ENCODE data around the gene AMZ1.

DNA sequence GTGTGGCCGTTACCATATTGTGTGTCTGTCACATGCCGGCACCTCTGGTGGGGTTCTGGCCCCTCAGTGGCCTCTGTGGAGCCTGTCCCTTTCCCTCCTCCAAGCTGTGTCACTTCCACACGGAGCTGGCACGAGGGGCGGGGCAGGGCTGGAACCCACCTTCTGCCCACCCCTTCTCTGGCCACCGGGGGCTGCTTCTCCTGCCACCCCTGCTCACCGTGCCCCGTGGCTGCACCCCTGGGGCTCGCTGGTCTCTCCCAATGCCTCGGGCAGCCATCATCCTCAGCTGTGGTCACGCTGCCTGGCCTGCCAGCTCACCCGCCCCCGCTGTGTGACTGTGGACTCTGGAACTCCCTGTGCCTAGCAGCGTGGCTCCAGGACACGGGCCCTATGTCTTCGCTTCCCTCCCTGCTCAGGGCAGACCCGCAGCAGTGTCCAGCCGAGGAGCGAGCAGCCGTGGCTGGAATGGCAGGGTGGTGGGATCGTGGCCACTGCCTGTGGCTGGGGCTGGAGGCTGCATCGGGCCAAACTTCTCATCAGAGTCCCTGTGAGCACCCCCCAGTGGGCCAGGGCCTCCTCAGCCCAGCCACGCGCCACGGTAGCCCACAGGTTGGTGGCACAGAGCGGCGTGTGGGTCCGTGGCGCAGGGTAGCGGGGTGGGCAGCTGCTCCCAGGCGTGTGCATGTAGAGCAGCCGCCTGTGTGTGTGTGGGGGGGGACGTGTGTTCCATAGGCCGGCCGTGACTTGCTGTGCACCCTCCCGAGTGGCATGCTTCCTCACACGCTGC is 48.1 kb upstream of the AMZ1 start:
- TF ChIP-seq, protein P1, sequence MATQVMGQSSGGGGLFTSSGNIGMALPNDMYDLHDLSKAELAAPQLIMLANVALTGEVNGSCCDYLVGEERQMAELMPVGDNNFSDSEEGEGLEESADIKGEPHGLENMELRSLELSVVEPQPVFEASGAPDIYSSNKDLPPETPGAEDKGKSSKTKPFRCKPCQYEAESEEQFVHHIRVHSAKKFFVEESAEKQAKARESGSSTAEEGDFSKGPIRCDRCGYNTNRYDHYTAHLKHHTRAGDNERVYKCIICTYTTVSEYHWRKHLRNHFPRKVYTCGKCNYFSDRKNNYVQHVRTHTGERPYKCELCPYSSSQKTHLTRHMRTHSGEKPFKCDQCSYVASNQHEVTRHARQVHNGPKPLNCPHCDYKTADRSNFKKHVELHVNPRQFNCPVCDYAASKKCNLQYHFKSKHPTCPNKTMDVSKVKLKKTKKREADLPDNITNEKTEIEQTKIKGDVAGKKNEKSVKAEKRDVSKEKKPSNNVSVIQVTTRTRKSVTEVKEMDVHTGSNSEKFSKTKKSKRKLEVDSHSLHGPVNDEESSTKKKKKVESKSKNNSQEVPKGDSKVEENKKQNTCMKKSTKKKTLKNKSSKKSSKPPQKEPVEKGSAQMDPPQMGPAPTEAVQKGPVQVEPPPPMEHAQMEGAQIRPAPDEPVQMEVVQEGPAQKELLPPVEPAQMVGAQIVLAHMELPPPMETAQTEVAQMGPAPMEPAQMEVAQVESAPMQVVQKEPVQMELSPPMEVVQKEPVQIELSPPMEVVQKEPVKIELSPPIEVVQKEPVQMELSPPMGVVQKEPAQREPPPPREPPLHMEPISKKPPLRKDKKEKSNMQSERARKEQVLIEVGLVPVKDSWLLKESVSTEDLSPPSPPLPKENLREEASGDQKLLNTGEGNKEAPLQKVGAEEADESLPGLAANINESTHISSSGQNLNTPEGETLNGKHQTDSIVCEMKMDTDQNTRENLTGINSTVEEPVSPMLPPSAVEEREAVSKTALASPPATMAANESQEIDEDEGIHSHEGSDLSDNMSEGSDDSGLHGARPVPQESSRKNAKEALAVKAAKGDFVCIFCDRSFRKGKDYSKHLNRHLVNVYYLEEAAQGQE (IDR thresholded peaks at IDR 0.05; ENCODE audit: low read depth, low read length), result no peak
- TF ChIP-seq CREB1 (IDR thresholded peaks at IDR 0.05; ENCODE audit: low read depth) (no peak), STAT1 (conservative IDR thresholded peaks at IDR 0.05) (no peak), SP1 (IDR thresholded peaks at IDR 0.05; ENCODE audit: low read depth, low read length) (no peak), TBL1XR1 (IDR thresholded peaks at IDR 0.05; ENCODE audit: low read depth, low read length) (no peak)
- TF ChIP-seq, protein P2, sequence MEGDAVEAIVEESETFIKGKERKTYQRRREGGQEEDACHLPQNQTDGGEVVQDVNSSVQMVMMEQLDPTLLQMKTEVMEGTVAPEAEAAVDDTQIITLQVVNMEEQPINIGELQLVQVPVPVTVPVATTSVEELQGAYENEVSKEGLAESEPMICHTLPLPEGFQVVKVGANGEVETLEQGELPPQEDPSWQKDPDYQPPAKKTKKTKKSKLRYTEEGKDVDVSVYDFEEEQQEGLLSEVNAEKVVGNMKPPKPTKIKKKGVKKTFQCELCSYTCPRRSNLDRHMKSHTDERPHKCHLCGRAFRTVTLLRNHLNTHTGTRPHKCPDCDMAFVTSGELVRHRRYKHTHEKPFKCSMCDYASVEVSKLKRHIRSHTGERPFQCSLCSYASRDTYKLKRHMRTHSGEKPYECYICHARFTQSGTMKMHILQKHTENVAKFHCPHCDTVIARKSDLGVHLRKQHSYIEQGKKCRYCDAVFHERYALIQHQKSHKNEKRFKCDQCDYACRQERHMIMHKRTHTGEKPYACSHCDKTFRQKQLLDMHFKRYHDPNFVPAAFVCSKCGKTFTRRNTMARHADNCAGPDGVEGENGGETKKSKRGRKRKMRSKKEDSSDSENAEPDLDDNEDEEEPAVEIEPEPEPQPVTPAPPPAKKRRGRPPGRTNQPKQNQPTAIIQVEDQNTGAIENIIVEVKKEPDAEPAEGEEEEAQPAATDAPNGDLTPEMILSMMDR (IDR thresholded peaks at IDR 0.05 in 2 of 3, conservative IDR thresholded peaks at IDR 0.05 in 1 of 3; ENCODE audit: control insufficient read depth in 2 of 3, extremely low read depth in 1 of 3, insufficient read depth in 1 of 3, low read depth in 3 of 3, low read length in 3 of 3), result no peak

Data from GM12878 (cell line).